ENCODE data around the gene SEMA4A. TPM values are rescaled to one million over a fixed set of nuclear protein-coding genes. Genes with fewer than 3 reads are reported as not detected.
A peak's percentile ranks its signal among the peaks of the same experiment; 100 is the strongest.

SEMA4A gene
- total RNA-seq, 5 donors from 2014 or later (not counting 1 experiment from before 2014, with no cell fraction given): 1.5 to 12.0 (median 2.2) TPM

- Histone ChIP-seq H3K27ac (ENCODE audit: low read length) (peak overlapping the region; percentile 65), H3K9me3 (no peaks in the 10 kb centered on the region), H3K36me3 (ENCODE audit: control insufficient read depth in 2 of 2, extremely low read depth in 1 of 2, insufficient read depth in 1 of 2, low read length in 1 of 2) (peaks cover 6 to 10% of the 10 kb centered on the region in 2 donors), H3K4me1 (ENCODE audit: control insufficient read depth in 1 of 2, extremely low read depth in 1 of 2, insufficient read depth in 2 of 2, low read length in 2 of 2) (peaks cover 5 to 46% of the 10 kb centered on the region in 2 experiments), H3K27me3 (replicated peaks in 1 of 2; ENCODE audit: control insufficient read depth in 2 of 2, extremely low read depth in 1 of 2, insufficient read depth in 2 of 2, low read length in 1 of 2) (no peaks in the 10 kb centered on the region), H3K4me3 (ENCODE audit: control insufficient read depth in 1 of 2, extremely low read depth in 1 of 2, low read length in 1 of 2) (peak overlapping the region; percentile 85 to 89)
- WGBS (ENCODE audit: insufficient coverage): 5% methylated on average over 12 of the region's 14 CpGs
- peak in 1 of 4 experiments; percentile 2 for ATAC-seq (replicated peaks in 1 of 4)
- CTCF ChIA-PET: interaction anchor here (0.5 to 2.2 kb wide), 6 partner anchors 19 to 89 kb away, joined by 3 to 23 read pairs (median 8); partner anchors contain the start of genes PMF1 (in 1 of the 2) and SMG5 (in 1 of the 2)
- POLR2A ChIA-PET: interaction anchor here in 1 of 2 donors (0.7 to 2.4 kb wide), 4 partner anchors 9 to 449 kb away, joined by 3 to 32 read pairs (median 4); partner anchors contain the start of genes PMF1 and SMG5
- Mint-ChIP-seq H3K27me3 (no peaks in the 10 kb centered on the region), H3K9me3 (no peaks in the 10 kb centered on the region), H3K4me3 (peak overlapping the region; percentile 94 to 100 (median 98)), H3K27ac (peak overlapping the region; percentile 89 to 93), H3K36me3 (peaks cover 21% of the 10 kb centered on the region), H3K4me1 (peaks cover 60 to 61% (median 61%) of the 10 kb centered on the region in 3 donors)
- DNase-seq: no peak
These were observed 40.9 kb downstream of the SEMA4A start for GRCh38 chr1:156194300-156194652.

DNA sequence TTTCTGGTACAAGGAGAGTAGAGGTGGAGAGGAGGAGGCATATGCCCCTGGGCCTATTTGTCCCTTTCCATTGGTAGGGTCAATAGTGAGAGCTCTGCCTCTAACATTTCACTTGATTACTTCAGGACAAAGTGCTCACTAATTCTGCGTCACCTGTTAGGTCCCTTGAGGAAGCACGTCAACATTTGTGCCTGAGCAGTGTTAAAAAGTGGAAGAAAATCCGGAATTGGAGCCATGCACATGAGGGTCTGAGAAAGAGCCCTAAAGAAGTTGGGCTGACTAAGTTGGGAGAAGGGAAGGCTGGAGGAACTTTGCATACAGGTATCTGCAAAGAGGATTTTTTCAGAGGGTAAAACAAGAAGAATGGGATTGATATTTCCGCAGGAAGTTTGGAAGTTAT is 42.5 kb downstream of the SEMA4A start:
- Mint-ChIP-seq H3K36me3 (peaks cover 34% of the 10 kb centered on the region), H3K4me1 (peaks cover 74 to 77% (median 75%) of the 10 kb centered on the region in 3 donors), H3K4me3 (peak overlapping the region in 2 of 3 donors; percentile 50 to 100), H3K27ac (no peak overlapping the region), H3K27me3 (no peaks in the 10 kb centered on the region), H3K9me3 (no peaks in the 10 kb centered on the region)
- CTCF ChIA-PET: no interaction called here
- Histone ChIP-seq H3K27ac (ENCODE audit: low read length) (no peak overlapping the region), H3K4me3 (ENCODE audit: control insufficient read depth in 1 of 2, extremely low read depth in 1 of 2, low read length in 1 of 2) (no peak overlapping the region), H3K4me1 (ENCODE audit: control insufficient read depth in 1 of 2, extremely low read depth in 1 of 2, insufficient read depth in 2 of 2, low read length in 2 of 2) (peaks cover 5 to 58% of the 10 kb centered on the region in 2 experiments), H3K9me3 (no peaks in the 10 kb centered on the region), H3K36me3 (ENCODE audit: control insufficient read depth in 2 of 2, extremely low read depth in 1 of 2, insufficient read depth in 1 of 2, low read length in 1 of 2) (peaks cover 6 to 22% of the 10 kb centered on the region in 2 donors), H3K27me3 (replicated peaks in 1 of 2; ENCODE audit: control insufficient read depth in 2 of 2, extremely low read depth in 1 of 2, insufficient read depth in 2 of 2, low read length in 1 of 2) (no peaks in the 10 kb centered on the region)
- ATAC-seq (replicated peaks in 1 of 4): no peak
- DNase-seq: no peak
- POLR2A ChIA-PET: interaction anchor here in 1 of 2 donors (0.6 kb wide), 1 partner anchor 77 kb away, joined by 4 read pairs; no protein-coding TSS in a partner anchor
- WGBS (ENCODE audit: insufficient coverage): 88% methylated on average over 4 of the region's 4 CpGs

DNA sequence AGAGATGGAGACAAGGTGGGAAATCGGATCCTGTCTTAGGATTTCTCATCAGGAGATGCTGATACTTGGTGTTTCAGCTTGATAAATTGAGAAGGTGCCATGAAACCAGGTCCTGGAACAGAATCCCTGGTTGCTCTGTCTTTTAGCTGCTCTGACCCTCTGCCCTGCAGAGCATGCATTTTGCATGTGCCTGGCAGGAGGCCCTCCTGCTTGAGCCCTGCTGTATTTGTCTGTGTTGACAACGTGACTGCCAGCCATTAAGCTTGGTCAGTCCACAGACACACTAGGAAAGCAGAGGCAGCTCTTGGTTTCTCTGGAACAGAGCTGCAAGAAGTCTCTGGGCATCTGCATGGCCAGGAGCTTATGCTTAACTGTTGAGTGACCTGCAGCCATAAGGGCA is 43.1 kb downstream of the SEMA4A start:
- H3K36me3 Mint-ChIP-seq: peaks cover 34% of the 10 kb centered on the region
- ChIA-PET CTCF (no interaction called here), POLR2A (interaction anchor here in 1 of 2 donors (0.6 kb wide), 1 partner anchor 77 kb away, joined by 4 read pairs; no protein-coding TSS in a partner anchor)
- peaks cover 5 to 60% of the 10 kb centered on the region in 2 experiments for H3K4me1 ChIP-seq (ENCODE audit: control insufficient read depth in 1 of 2, extremely low read depth in 1 of 2, insufficient read depth in 2 of 2, low read length in 2 of 2)
- peak overlapping the region in 1 of 3 donors; percentile 100 for H3K4me3 Mint-ChIP-seq
- H3K27me3 Mint-ChIP-seq: no peaks in the 10 kb centered on the region
- H3K4me1 Mint-ChIP-seq: peaks cover 74 to 77% (median 75%) of the 10 kb centered on the region in 3 donors
- ATAC-seq (replicated peaks in 1 of 4): no peak
- H3K9me3 Mint-ChIP-seq: no peaks in the 10 kb centered on the region
- H3K27ac Mint-ChIP-seq: no peak overlapping the region
- peaks cover 6 to 26% of the 10 kb centered on the region in 2 donors for H3K36me3 ChIP-seq (ENCODE audit: control insufficient read depth in 2 of 2, extremely low read depth in 1 of 2, insufficient read depth in 1 of 2, low read length in 1 of 2)
- no peaks in the 10 kb centered on the region for H3K27me3 ChIP-seq (replicated peaks in 1 of 2; ENCODE audit: control insufficient read depth in 2 of 2, extremely low read depth in 1 of 2, insufficient read depth in 2 of 2, low read length in 1 of 2)
- no peak overlapping the region for H3K27ac ChIP-seq (ENCODE audit: low read length)
- DNase-seq: no peak
- WGBS (ENCODE audit: insufficient coverage): 80% methylated on average over 2 of the region's 2 CpGs
- H3K4me3 ChIP-seq (ENCODE audit: control insufficient read depth in 1 of 2, extremely low read depth in 1 of 2, low read length in 1 of 2): no peak overlapping the region
- no peaks in the 10 kb centered on the region for H3K9me3 ChIP-seq

DNA sequence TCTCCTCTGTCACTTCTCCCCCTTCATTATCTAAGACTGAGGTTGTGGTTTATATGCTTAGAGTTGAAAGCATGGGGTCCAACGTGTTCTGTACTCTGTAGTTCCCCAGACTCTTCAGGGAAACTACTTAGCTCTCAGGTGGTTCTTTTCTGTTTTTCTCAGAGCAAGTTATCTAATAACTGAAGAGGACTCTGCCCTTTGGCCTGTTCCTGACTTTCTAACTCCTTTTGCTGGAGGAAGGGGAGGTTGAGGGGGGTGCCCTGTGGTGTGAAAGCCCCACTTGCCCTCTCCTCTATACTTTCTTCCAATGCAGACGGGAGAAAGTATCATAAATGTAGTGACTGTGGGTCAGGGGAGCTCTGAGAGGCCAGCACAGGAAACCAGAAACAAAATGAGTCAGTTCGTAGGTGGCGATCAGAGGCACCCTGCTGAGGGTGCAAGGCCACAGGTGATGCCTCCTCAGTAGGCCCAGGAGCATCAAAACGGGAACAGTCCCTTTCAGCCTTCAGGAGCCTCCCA is 45.5 kb downstream of the SEMA4A start:
- WGBS (ENCODE audit: insufficient coverage): 3% methylated on average over 4 of the region's 5 CpGs
- Mint-ChIP-seq H3K27ac (peak overlapping the region; percentile 62 to 79), H3K4me1 (peaks cover 62 to 63% (median 62%) of the 10 kb centered on the region in 3 donors), H3K36me3 (peaks cover 32% of the 10 kb centered on the region), H3K4me3 (no peak overlapping the region), H3K27me3 (no peaks in the 10 kb centered on the region), H3K9me3 (no peaks in the 10 kb centered on the region)
- ChIA-PET CTCF (interaction anchor here (0.6 to 1.5 kb wide), 4 partner anchors 12 to 1926 kb away, joined by 3 to 5 read pairs (median 3); no protein-coding TSS in a partner anchor), POLR2A (interaction anchor here in 1 of 2 donors (0.6 to 1.0 kb wide), 2 partner anchors 14 to 47 kb away, joined by 4 to 5 read pairs; partner anchors contain the start of gene PMF1)
- H3K27ac ChIP-seq (ENCODE audit: low read length): peak overlapping the region; percentile 35
- ATAC-seq (replicated peaks in 1 of 4) (no peak), DNase-seq (no peak)
- no peaks in the 10 kb centered on the region for H3K27me3 ChIP-seq (replicated peaks in 1 of 2; ENCODE audit: control insufficient read depth in 2 of 2, extremely low read depth in 1 of 2, insufficient read depth in 2 of 2, low read length in 1 of 2)
- peaks cover 5 to 53% of the 10 kb centered on the region in 2 experiments for H3K4me1 ChIP-seq (ENCODE audit: control insufficient read depth in 1 of 2, extremely low read depth in 1 of 2, insufficient read depth in 2 of 2, low read length in 2 of 2)
- peaks cover 6 to 39% of the 10 kb centered on the region in 2 donors for H3K36me3 ChIP-seq (ENCODE audit: control insufficient read depth in 2 of 2, extremely low read depth in 1 of 2, insufficient read depth in 1 of 2, low read length in 1 of 2)
- no peak overlapping the region for H3K4me3 ChIP-seq (ENCODE audit: control insufficient read depth in 1 of 2, extremely low read depth in 1 of 2, low read length in 1 of 2)
- H3K9me3 ChIP-seq: no peaks in the 10 kb centered on the region

DNA sequence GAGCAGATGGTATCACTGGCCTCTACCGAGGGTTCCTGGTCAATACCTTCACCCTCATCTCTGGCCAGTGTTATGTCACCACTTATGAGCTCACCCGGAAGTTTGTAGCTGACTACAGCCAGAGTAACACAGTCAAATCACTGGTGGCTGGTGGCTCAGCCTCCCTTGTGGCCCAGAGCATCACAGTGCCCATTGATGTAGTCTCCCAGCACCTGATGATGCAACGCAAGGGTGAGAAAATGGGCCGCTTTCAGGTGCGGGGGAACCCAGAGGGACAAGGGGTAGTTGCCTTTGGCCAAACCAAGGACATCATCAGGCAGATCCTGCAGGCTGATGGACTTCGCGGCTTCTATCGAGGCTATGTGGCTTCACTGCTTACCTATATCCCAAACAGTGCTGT is 46.7 kb downstream of the SEMA4A start:
- CTCF ChIA-PET: interaction anchor here in 1 of 2 donors (0.5 to 2.1 kb wide), 2 partner anchors 25 to 212 kb away, joined by 5 to 6 read pairs; no protein-coding TSS in a partner anchor
- Histone ChIP-seq H3K9me3 (no peaks in the 10 kb centered on the region), H3K27me3 (replicated peaks in 1 of 2; ENCODE audit: control insufficient read depth in 2 of 2, extremely low read depth in 1 of 2, insufficient read depth in 2 of 2, low read length in 1 of 2) (no peaks in the 10 kb centered on the region), H3K4me3 (ENCODE audit: control insufficient read depth in 1 of 2, extremely low read depth in 1 of 2, low read length in 1 of 2) (no peak overlapping the region), H3K36me3 (ENCODE audit: control insufficient read depth in 2 of 2, extremely low read depth in 1 of 2, insufficient read depth in 1 of 2, low read length in 1 of 2) (peaks cover 6 to 42% of the 10 kb centered on the region in 2 donors), H3K4me1 (ENCODE audit: control insufficient read depth in 1 of 2, extremely low read depth in 1 of 2, insufficient read depth in 2 of 2, low read length in 2 of 2) (peaks cover 0 to 41% of the 10 kb centered on the region in 2 experiments), H3K27ac (ENCODE audit: low read length) (no peak overlapping the region)
- Mint-ChIP-seq H3K4me3 (no peak overlapping the region), H3K27me3 (no peaks in the 10 kb centered on the region), H3K9me3 (no peaks in the 10 kb centered on the region), H3K27ac (no peak overlapping the region), H3K36me3 (peaks cover 32% of the 10 kb centered on the region), H3K4me1 (peaks cover 51 to 53% (median 52%) of the 10 kb centered on the region in 3 donors)
- WGBS (ENCODE audit: insufficient coverage): 95% methylated on average over 5 of the region's 8 CpGs
- no peak for DNase-seq
- POLR2A ChIA-PET: no interaction called here
- no peak for ATAC-seq (replicated peaks in 1 of 4)

- Histone ChIP-seq H3K9me3 (no peaks in the 10 kb centered on the region), H3K36me3 (ENCODE audit: control insufficient read depth in 2 of 2, extremely low read depth in 1 of 2, insufficient read depth in 1 of 2, low read length in 1 of 2) (peaks cover 0 to 50% of the 10 kb centered on the region in 2 donors), H3K27ac (ENCODE audit: low read length) (no peak overlapping the region), H3K4me3 (ENCODE audit: control insufficient read depth in 1 of 2, extremely low read depth in 1 of 2, low read length in 1 of 2) (no peak overlapping the region), H3K4me1 (ENCODE audit: control insufficient read depth in 1 of 2, extremely low read depth in 1 of 2, insufficient read depth in 2 of 2, low read length in 2 of 2) (peaks cover 0 to 23% of the 10 kb centered on the region in 2 experiments), H3K27me3 (replicated peaks in 1 of 2; ENCODE audit: control insufficient read depth in 2 of 2, extremely low read depth in 1 of 2, insufficient read depth in 2 of 2, low read length in 1 of 2) (no peaks in the 10 kb centered on the region)
- DNase-seq: no peak
- peaks cover 25% of the 10 kb centered on the region for H3K36me3 Mint-ChIP-seq
- H3K27me3 Mint-ChIP-seq: no peaks in the 10 kb centered on the region
- H3K4me3 Mint-ChIP-seq: no peak overlapping the region
- H3K27ac Mint-ChIP-seq: no peak overlapping the region
- no peak for ATAC-seq (replicated peaks in 1 of 4)
- H3K4me1 Mint-ChIP-seq: peaks cover 25 to 30% (median 27%) of the 10 kb centered on the region in 3 donors
- H3K9me3 Mint-ChIP-seq: no peaks in the 10 kb centered on the region
- CTCF ChIA-PET: interaction anchor here in 1 of 2 donors (0.5 kb wide), 1 partner anchor 1154 kb away, joined by 3 read pairs; no protein-coding TSS in a partner anchor
- POLR2A ChIA-PET: interaction anchor here in 1 of 2 donors (0.9 kb wide), 1 partner anchor 10 kb away, joined by 3 read pairs; the partner anchor contains the start of gene SLC25A44
These were observed 49.9 kb downstream of the SEMA4A start for GRCh38 chr1:156203331-156203730.

All from T-cell (primary cell).